Neural progenitor cell (in vitro differentiated cells): ENCODE data around the gene GMDS. TPM values are rescaled to one million over a fixed set of nuclear protein-coding genes. Genes with fewer than 3 reads are reported as not detected.

Experiments used
- DNase-seq: peaks from one replicate; pipeline ENCODE4 v3.0.0-alpha.2; 2016; ENCODE audit warnings: low spot score
- H2AFZ ChIP-seq: fragments of 200-600 bp; sonication (generic); replicated peaks from 2 replicates; pipeline ENCODE4 v1.6.1; 2016; ENCODE audit warnings: antibody characterized with exemption
- H3F3A ChIP-seq: fragments of 200-600 bp; sonication (generic); 2 replicates; pipeline ENCODE4 v1.6.1; 2016; ENCODE audit warnings: antibody characterized with exemption, low read depth
- H3K27ac ChIP-seq: fragments of 200-600 bp; sonication (generic); 2 replicates; pipeline ENCODE4 v1.5.1; 2016; ENCODE audit warnings: mild to moderate bottlenecking
- H3K27me3 ChIP-seq: fragments of 200-600 bp; sonication (generic); 2 replicates; pipeline ENCODE4 v1.6.1; 2016; ENCODE audit warnings: mild to moderate bottlenecking, moderate library complexity
- H3K36me3 ChIP-seq: fragments of 200-600 bp; sonication (generic); 2 replicates; pipeline ENCODE4 v1.5.1; 2016
- H3K4me1 ChIP-seq: fragments of 200-600 bp; sonication (generic); 2 replicates; pipeline ENCODE4 v1.6.1; 2016; ENCODE audit warnings: mixed run types
- H3K4me2 ChIP-seq: fragments of 200-600 bp; sonication (generic); 2 replicates; pipeline ENCODE4 v1.6.1; 2016
- H3K4me3 ChIP-seq: fragments of 200-600 bp; sonication (generic); 2 replicates; pipeline ENCODE4 v1.5.1; 2016
- H3K79me2 ChIP-seq: fragments of 200-600 bp; sonication (generic); 2 replicates; pipeline ENCODE4 v1.6.1; 2016; ENCODE audit warnings: low read depth
- H3K9ac ChIP-seq: fragments of 200-600 bp; sonication (generic); 2 replicates; pipeline ENCODE4 v1.6.1; 2016
- H3K9me3 ChIP-seq: fragments of 200-600 bp; sonication (generic); 2 replicates; pipeline ENCODE4 v1.5.1; 2016; ENCODE audit warnings: low read depth
- H4K20me1 ChIP-seq: fragments of 200-600 bp; sonication (generic); 2 replicates; pipeline ENCODE4 v1.6.1; 2016; ENCODE audit warnings: low read depth
- H3K27ac Mint-ChIP-seq: 3 replicates; pipeline ENCODE4 v1.8.0; 2021; ENCODE audit warnings: mixed read lengths
- H3K27me3 Mint-ChIP-seq: 2 replicates; pipeline ENCODE4 v1.8.0; 2022; ENCODE audit warnings: low read depth, mild to moderate bottlenecking, inconsistent platforms, moderate library complexity, mixed read lengths; ENCODE audit not compliant: insufficient read depth
- H3K36me3 Mint-ChIP-seq: 3 replicates; pipeline ENCODE4 v1.8.0; 2021; ENCODE audit warnings: mixed read lengths
- H3K4me1 Mint-ChIP-seq: 3 replicates; pipeline ENCODE4 v1.8.0; 2021; ENCODE audit warnings: mixed read lengths
- H3K4me3 Mint-ChIP-seq: 3 replicates; pipeline ENCODE4 v1.8.0; 2021; ENCODE audit warnings: mild to moderate bottlenecking, moderate library complexity, mixed read lengths
- H3K9me3 Mint-ChIP-seq: 3 replicates; pipeline ENCODE4 v1.8.0; 2020; ENCODE audit warnings: mixed read lengths
- EZH2 ChIP-seq: fragments of 200-600 bp; sonication (generic); IDR thresholded peaks from 2 replicates; pipeline ENCODE4 v1.6.1; 2017; ENCODE audit warnings: antibody characterized with exemption, mild to moderate bottlenecking, moderate library complexity
- EZH2phosphoT487 ChIP-seq: fragments of 200-600 bp; sonication (generic); IDR thresholded peaks from 2 replicates; pipeline ENCODE4 v1.6.1; 2017; ENCODE audit warnings: antibody characterized with exemption
- total RNA-seq: library from RNA; depleted of rRNA; stranded (reverse); fragments of >200 nt; gene quantifications from 2 replicates; pipeline ENCODE4 v1.2.3, GENCODE V29; 2015; ENCODE audit warnings: low replicate concordance
- TF ChIP-seq, protein P1 (sequence below): fragments of 200-600 bp; sonication (generic); IDR thresholded peaks from 2 replicates; pipeline ENCODE4 v1.5.1; 2017; ENCODE audit warnings: antibody characterized with exemption, mild to moderate bottlenecking

The GMDS gene
- total RNA-seq, 1 donor from 2014 or later = 22.6 TPM

DNA sequence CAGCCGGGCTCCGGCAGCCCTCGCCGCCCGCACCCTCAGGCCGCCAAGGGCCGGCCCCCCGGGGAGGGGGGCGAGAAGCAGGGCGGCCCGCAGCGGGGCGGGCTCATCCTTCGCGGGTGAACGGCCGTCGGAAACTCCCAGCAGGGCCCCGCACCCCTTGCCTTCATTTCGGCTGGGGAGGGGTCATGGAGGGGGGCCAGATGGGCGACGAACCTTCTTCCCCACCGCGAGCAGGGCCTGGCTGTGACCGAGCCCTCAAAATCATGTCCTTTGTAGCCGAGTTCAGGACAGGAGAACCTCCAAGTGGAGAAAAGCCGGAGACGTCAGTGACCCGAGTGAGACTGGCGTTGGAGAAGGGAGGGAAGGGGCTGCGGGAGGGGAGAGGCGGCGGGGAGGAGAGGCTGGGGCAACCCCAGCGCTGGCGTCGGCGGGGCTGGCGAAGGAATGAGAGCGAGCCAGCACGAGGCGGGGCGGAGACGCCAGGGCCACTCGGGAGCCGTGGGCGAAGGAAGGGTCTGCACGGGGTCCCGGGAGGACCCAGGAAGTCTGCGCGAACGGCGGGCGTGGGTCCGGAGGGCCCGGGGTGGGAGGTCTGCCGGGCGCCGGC lies 636.3 kb downstream of the GMDS start:
- H3K9me3 ChIP-seq = no peaks in the 10 kb centered on the region
- no peaks in the 10 kb centered on the region for H3K79me2 ChIP-seq
- peaks cover 21% of the 10 kb centered on the region for H3K4me1 ChIP-seq
- TF ChIP-seq EZH2 (peak; percentile 92), EZH2phosphoT487 (peak; percentile 84)
- TF ChIP-seq, protein P1, sequence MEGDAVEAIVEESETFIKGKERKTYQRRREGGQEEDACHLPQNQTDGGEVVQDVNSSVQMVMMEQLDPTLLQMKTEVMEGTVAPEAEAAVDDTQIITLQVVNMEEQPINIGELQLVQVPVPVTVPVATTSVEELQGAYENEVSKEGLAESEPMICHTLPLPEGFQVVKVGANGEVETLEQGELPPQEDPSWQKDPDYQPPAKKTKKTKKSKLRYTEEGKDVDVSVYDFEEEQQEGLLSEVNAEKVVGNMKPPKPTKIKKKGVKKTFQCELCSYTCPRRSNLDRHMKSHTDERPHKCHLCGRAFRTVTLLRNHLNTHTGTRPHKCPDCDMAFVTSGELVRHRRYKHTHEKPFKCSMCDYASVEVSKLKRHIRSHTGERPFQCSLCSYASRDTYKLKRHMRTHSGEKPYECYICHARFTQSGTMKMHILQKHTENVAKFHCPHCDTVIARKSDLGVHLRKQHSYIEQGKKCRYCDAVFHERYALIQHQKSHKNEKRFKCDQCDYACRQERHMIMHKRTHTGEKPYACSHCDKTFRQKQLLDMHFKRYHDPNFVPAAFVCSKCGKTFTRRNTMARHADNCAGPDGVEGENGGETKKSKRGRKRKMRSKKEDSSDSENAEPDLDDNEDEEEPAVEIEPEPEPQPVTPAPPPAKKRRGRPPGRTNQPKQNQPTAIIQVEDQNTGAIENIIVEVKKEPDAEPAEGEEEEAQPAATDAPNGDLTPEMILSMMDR = no peak
- peaks cover 60% of the 10 kb centered on the region for H4K20me1 ChIP-seq
- peak; percentile 57 for DNase-seq
- no peak overlapping the region for H3K27ac ChIP-seq
- H3K4me3 ChIP-seq = peak overlapping the region; percentile 51
- peaks cover 38% of the 10 kb centered on the region for H3F3A ChIP-seq
- peaks cover 7% of the 10 kb centered on the region for H3K9me3 Mint-ChIP-seq
- H3K36me3 Mint-ChIP-seq = peaks cover 4% of the 10 kb centered on the region
- H2AFZ ChIP-seq = peak overlapping the region; percentile 66
- no peak overlapping the region for H3K9ac ChIP-seq
- peak overlapping the region; percentile 79 for H3K4me3 Mint-ChIP-seq
- H3K27me3 ChIP-seq = peaks cover 100% of the 10 kb centered on the region
- peaks cover 49% of the 10 kb centered on the region for H3K4me1 Mint-ChIP-seq
- H3K27ac Mint-ChIP-seq = no peak overlapping the region
- H3K4me2 ChIP-seq = peak overlapping the region; percentile 79
- H3K27me3 Mint-ChIP-seq = peaks cover 65% of the 10 kb centered on the region
- no peaks in the 10 kb centered on the region for H3K36me3 ChIP-seq

DNA sequence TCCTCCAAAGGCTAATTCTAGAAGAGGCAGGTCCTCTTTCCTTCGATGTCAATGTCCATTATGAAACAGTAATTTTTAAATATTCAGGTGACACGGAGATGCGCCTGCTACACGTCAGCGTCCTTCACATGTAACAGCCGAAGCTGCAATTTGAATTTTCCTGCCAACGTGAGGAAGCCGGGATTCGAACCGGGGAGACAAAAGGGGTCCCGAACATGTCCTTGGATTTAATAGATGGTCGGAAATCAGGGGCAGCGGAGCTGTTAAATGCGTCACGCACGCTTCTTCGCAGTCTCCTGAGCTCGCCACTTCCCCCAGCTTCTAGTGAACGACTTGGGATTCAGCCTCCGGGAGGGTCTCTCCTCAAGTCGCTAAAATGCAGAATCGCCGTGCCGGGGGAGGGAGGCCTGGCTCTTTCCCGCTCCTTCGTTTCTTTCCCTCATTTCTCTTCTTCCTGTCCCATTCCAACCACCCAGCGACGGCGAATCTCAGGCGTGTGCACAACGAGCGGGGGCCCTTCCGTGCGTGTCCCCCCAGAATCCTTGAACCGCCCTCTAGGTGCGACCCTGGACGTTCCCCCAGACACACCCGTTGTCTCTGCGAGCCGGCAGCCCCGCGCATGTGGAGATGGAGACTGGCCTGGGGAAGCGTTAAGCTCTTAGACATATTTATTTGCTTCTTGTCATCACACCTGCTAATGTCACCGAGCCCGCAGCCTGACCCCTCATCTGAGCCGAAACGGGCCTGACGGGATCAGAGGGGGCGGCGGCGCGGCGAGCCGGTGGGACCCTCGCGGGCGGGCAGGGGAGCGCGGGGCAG lies 637.0 kb downstream of the GMDS start:
- H3K9me3 Mint-ChIP-seq = peaks cover 7% of the 10 kb centered on the region
- H3K27ac Mint-ChIP-seq = no peak overlapping the region
- no peak overlapping the region for H3K27ac ChIP-seq
- H3K36me3 Mint-ChIP-seq = peaks cover 4% of the 10 kb centered on the region
- peaks cover 66% of the 10 kb centered on the region for H3K27me3 Mint-ChIP-seq
- peaks cover 53% of the 10 kb centered on the region for H3K4me1 Mint-ChIP-seq
- H2AFZ ChIP-seq = no peak overlapping the region
- H3K9ac ChIP-seq = no peak overlapping the region
- peaks cover 35% of the 10 kb centered on the region for H3F3A ChIP-seq
- H3K27me3 ChIP-seq = peaks cover 100% of the 10 kb centered on the region
- DNase-seq = peak; percentile 50
- TF ChIP-seq EZH2phosphoT487 = peak; percentile 97
- peak; percentile 98 for TF ChIP-seq EZH2
- TF ChIP-seq, protein P1 = no peak
- H3K4me1 ChIP-seq = peaks cover 25% of the 10 kb centered on the region
- H3K4me3 ChIP-seq = peak overlapping the region; percentile 38
- peak overlapping the region; percentile 79 for H3K4me3 Mint-ChIP-seq
- H3K9me3 ChIP-seq = no peaks in the 10 kb centered on the region
- H3K36me3 ChIP-seq = no peaks in the 10 kb centered on the region
- H3K79me2 ChIP-seq = no peaks in the 10 kb centered on the region
- H3K4me2 ChIP-seq = peak overlapping the region; percentile 86
- peaks cover 54% of the 10 kb centered on the region for H4K20me1 ChIP-seq

GRCh38 chr6:1607516-1608221 lies 637.7 kb downstream of the GMDS start:
- H4K20me1 ChIP-seq = peaks cover 46% of the 10 kb centered on the region

More at GRCh38 chr6:1607516-1608221, 637.7 kb downstream of the GMDS start:
- no peaks in the 10 kb centered on the region for H3K9me3 ChIP-seq
- Mint-ChIP-seq H3K36me3 (peaks cover 4% of the 10 kb centered on the region), H3K27me3 (peaks cover 59% of the 10 kb centered on the region), H3K4me1 (peaks cover 58% of the 10 kb centered on the region), H3K9me3 (peaks cover 7% of the 10 kb centered on the region), H3K27ac (no peak overlapping the region), H3K4me3 (peak overlapping the region; percentile 79)
- no peak overlapping the region for H3K9ac ChIP-seq
- peak overlapping the region; percentile 38 for H3K4me3 ChIP-seq
- H3K27me3 ChIP-seq = peaks cover 100% of the 10 kb centered on the region
- no peak overlapping the region for H3K27ac ChIP-seq
- peak; percentile 88 for DNase-seq
- TF ChIP-seq, protein P1 = no peak
- peak; percentile 88 for TF ChIP-seq EZH2
- peak; percentile 68 for TF ChIP-seq EZH2phosphoT487
- no peak overlapping the region for H2AFZ ChIP-seq
- H3K36me3 ChIP-seq = no peaks in the 10 kb centered on the region
- peaks cover 35% of the 10 kb centered on the region for H3F3A ChIP-seq
- H3K79me2 ChIP-seq = no peaks in the 10 kb centered on the region
- peaks cover 25% of the 10 kb centered on the region for H3K4me1 ChIP-seq
- peak overlapping the region; percentile 86 for H3K4me2 ChIP-seq
